ENCODE results near the gene ALKBH5. TPM values are rescaled to one million over a fixed set of nuclear protein-coding genes. Genes with fewer than 3 reads are reported as not detected.
A peak's percentile ranks its signal among the peaks of the same experiment; 100 is the strongest.

Gene ALKBH5
- polyA plus RNA-seq, 3 donors, result 73.1 to 74.1 (median 73.3) TPM

- DNase-seq (ENCODE audit: extremely low read depth in 1 of 11, low read depth in 9 of 11, low spot score in 4 of 11), result no peak
These were observed 35.0 kb upstream of the ALKBH5 start for GRCh38 chr17:18148586-18148985.

DNA sequence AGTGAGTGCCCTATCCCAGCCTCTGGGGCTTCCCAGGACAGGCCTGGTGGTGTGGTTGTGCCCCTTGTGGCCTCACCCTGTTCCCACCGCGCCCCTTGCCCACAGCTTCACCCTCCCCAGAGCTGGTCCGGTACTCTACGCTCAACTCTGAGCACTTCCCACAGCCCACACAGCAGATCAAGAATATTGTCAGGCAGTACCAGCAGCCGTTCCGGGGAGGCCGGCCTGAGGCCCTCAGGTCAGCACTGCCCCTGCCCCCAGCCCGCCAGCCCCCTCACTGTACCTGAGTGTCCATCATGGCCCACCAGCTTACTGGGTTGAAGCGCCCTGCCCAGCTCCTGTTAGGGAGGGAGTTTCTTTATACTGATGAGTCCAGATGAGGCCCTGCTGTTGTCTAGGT lies 32.3 kb upstream of the ALKBH5 start:
- no peak for DNase-seq (ENCODE audit: extremely low read depth in 1 of 11, low read depth in 9 of 11, low spot score in 4 of 11)

- DNase-seq (ENCODE audit: extremely low read depth in 1 of 11, low read depth in 9 of 11, low spot score in 4 of 11), result no peak
These were observed 28.4 kb upstream of the ALKBH5 start for GRCh38 chr17:18155179-18155578.

DNA sequence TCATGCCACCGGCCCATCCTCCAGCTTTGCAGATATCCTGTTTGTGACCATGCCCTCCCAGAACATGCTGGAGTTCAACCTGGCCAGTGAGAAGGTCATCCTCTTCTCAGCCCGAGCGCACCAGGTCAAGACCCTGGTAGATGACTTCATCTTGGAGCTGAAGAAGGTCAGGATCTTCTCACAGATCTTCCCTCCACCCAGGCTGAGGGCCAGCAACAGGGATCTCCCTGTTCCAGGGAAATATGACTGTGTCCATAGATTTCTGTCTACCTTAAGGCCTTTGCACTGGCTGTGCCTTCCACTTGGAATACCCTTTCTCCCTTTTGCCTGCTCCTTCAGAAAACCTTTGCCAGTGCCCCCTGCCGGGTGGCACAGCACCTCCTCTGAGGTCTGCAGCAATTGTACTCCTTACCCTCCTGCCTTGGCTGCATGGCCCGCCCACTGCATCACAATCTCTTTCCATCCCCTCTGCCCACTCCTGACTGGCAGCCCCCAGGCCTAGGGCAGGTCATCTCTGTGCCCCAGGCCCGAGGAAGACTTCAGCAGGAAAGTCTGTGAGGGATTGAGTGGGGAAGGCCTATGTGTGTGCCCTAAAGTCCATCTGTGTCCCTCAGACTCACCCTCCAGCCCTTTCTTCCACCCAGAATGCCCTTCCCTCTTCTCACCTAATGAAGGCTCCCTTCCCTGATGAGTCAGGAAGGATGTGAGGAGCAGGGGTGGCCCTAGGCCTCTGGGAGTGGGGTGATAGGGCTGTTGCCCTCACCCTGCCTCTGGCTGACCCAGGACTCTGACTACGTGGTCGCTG lies 27.3 kb upstream of the ALKBH5 start:
- DNase-seq (ENCODE audit: extremely low read depth in 1 of 11, low read depth in 9 of 11, low spot score in 4 of 11), result no peak

DNA sequence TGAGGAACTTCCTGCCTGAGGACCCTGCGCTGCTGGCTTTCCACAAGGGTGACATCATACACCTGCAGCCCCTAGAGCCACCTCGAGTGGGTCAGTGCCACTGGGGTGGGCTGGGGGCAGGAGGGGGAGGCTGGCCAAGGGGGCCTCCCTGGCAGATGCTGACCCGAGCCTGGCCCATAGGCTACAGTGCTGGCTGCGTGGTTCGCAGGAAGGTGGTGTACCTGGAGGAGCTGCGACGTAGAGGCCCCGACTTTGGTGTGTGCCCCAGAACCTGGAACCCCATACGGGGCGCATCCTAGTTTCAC lies 26.7 kb upstream of the ALKBH5 start:
- no peak for DNase-seq (ENCODE audit: extremely low read depth in 1 of 11, low read depth in 9 of 11, low spot score in 4 of 11)

DNA sequence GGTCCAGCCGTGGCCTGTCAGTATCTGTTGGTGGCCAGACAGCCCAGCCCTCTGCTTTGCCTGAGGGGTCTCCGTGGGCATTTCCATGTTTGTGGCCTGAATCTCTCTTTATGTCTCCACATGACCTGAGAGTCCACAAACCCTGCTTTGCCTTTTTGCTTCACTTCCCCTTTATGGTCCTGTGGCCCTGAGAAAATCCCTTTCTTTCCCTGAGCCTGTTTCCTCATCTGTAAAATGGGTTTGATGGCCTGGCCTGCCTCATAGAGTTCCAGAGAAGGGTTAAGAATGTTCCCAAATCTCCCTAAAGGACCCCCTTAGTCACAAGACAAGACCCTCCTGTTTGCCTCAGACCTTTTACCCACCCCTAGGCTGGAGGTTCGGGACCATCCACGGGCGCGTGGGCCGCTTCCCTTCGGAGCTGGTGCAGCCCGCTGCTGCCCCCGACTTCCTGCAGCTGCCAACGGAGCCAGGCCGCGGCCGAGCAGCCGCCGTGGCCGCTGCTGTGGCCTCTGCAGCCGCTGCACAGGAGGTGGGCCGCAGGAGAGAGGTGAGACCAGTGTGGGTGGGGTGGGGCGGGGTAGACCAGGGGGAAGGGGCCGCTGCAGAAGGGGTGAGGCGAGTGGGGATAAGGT lies 26.2 kb upstream of the ALKBH5 start:
- DNase-seq (ENCODE audit: extremely low read depth in 1 of 11, low read depth in 9 of 11, low spot score in 4 of 11), result no peak

DNA sequence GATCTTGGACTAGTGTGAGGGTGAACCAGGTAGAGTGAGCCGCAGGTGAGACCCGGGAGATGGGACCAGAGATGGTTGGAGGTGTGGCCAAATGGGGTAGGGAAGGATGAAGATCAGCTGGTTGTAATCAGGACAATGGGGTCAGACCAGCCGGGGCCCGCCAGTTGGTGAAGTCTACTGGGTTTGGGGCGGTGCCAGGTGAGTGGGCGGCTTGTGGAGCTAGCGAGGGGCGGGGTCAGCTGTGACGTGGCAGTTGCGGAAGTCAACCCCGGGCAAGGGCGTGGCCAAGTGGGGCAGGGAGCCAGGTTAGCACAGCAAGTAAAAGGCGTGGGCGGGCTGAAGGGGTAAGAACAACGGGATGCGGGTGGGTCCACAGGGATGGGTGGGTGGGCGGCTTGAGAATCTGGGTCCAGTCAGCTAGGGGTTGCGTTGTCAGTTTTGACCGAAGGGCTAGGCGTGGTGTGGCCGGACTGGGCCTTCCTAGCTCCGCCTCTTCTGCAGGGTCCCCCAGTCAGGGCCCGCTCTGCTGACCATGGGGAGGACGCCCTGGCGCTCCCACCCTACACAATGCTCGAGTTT lies 25.5 kb upstream of the ALKBH5 start:
- peak; percentile 43 to 78 (median 72) for DNase-seq (ENCODE audit: extremely low read depth in 1 of 11, low read depth in 9 of 11, low spot score in 4 of 11)

- no peak for DNase-seq (ENCODE audit: extremely low read depth in 1 of 11, low read depth in 9 of 11, low spot score in 4 of 11)
These were observed 24.0 kb upstream of the ALKBH5 start for GRCh38 chr17:18159551-18160120.

DNA sequence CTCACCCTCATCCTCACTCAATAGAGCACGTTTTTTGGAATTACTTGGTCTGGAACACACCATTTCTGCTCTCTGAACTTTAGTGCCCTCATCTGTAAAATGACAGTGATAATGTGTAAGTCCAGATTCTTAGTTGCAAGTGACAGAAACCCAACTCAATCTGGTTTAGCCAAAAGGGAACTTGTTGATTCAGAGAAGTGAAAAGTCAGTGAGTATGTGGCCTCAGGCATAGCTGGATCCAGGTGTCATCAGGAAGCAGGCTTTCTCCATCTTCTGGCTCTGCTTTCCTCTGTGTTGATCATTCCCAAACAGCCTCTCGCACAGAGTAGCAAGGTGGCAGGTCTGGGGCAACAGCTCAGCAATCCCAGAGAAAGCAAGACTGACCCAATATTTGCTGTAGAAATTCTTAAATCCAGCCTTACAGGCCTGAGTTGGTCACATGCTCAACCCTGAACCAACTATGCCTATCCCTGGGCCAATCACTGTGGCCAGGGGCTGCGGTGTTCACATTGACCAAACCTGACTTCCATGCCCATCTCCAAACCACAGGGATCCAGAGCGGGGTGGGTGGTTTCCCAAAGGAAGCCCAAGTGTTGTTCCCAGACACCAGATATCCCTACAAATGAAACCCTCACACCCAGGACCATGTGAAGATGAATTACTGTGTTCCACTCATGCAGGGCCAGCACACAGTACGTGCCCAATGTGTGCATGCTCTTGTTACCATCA lies 23.3 kb upstream of the ALKBH5 start:
- no peak for DNase-seq (ENCODE audit: extremely low read depth in 1 of 11, low read depth in 9 of 11, low spot score in 4 of 11)

GRCh38 chr17:18161207-18162145 lies 22.2 kb upstream of the ALKBH5 start:
- no peak for DNase-seq (ENCODE audit: extremely low read depth in 1 of 11, low read depth in 9 of 11, low spot score in 4 of 11)

DNA sequence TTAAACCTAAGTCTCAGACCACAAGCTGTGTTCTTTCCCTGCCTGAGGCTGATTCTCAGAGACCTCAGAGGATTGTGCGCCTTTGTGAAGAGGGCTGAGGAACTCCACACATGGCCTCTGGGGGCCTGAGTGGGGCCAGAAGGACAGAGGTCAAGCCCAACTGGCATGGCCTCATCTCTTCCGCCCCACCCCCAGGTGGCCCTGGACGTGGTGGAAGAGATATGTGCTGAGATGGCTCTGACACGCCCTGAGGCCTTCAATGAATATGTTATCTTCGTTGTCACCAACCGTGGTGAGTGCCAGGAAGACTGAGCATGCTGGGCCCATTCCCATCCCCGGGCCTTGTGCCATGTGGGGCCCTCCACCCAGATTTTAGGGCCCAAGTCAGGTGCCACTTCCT lies 20.1 kb upstream of the ALKBH5 start:
- no peak for DNase-seq (ENCODE audit: extremely low read depth in 1 of 11, low read depth in 9 of 11, low spot score in 4 of 11)

DNA sequence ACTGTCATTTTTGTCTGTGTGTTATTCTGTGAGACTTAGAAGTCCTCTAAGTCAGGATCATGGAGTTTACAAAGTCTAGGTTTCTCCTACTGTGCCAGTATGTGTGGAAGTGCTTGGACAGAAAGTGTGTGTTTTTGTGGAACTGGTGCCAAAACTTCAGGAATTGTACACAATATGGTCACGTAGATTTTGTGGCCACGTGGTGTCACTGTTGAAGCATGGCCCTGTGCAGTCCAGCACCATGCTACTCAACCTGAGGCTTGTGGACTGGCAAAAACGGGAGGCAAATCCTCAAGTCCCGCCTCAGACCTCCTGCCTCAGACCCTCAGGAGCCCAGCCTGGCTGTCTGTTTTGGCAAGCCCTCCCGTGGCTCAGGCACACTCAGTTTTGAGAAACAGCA lies 16.7 kb upstream of the ALKBH5 start:
- no peak for DNase-seq (ENCODE audit: extremely low read depth in 1 of 11, low read depth in 9 of 11, low spot score in 4 of 11)

DNA sequence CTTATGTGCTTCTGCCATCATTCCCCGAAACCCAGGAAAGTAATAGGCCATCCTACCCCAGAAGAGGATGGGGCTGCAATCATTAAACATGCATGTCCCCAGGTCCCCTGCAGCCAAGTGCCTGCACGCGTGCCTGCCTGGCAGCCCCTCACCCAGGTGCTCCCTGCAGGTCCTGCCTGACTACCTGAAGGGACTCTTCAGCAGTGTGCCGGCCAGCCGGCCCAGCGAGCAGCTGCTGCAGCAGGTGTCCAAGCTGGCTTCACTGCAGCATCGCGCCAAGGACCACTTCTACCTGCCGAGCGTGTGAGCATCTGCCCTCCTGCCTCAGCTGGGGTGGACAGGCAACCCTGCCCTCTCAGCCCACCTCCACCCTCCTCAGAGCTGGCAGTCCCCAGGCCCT lies 16.2 kb upstream of the ALKBH5 start:
- no peak for DNase-seq (ENCODE audit: extremely low read depth in 1 of 11, low read depth in 9 of 11, low spot score in 4 of 11)

- no peak for DNase-seq (ENCODE audit: extremely low read depth in 1 of 11, low read depth in 9 of 11, low spot score in 4 of 11)
These were observed 10.9 kb upstream of the ALKBH5 start for GRCh38 chr17:18172531-18173278.

- DNase-seq (ENCODE audit: extremely low read depth in 1 of 11, low read depth in 9 of 11, low spot score in 4 of 11), result no peak
These were observed 9.9 kb upstream of the ALKBH5 start for GRCh38 chr17:18173740-18174139.

DNA sequence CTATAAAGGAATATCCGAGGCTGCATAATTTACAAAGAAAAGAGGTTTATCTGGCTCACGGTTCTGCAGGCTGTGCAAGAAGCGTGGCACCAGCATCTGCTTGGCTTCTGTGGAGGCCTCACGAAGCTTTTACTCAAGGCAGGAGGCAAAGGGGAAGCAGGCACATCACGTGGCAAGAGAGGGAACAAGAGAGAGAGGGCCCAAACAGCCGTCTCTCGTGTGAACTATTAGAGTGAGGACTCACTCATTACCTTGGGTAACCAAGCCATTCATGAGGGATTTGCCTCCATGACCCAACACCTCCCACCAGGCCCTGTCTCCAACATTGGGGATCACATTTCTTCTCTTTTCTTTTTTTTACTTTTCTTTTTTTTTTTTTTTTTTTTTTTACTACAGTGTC lies 7.5 kb upstream of the ALKBH5 start:
- DNase-seq (ENCODE audit: extremely low read depth in 1 of 11, low read depth in 9 of 11, low spot score in 4 of 11), result no peak

DNA sequence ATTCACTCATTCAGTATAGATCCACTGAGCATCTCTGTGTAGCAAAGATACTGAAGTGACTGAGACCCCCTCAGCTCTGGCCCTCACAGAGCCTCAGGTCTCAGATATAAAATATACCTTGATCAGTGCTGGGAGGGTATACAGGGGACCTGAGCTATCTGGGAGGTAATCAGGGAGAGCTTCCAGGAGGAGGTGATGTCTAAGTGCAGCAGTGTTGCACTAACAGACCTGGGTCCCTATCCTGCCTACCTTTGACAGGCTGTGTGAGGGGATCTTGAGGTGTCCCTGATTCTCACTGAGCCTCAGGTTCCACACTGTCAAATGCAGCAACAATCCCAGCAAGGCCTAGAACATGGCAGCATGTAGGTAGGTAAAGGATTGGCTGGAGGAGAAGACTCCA lies 6.5 kb upstream of the ALKBH5 start:
- no peak for DNase-seq (ENCODE audit: extremely low read depth in 1 of 11, low read depth in 9 of 11, low spot score in 4 of 11)

GRCh38 chr17:18177722-18178121 lies 5.9 kb upstream of the ALKBH5 start:
- DNase-seq (ENCODE audit: extremely low read depth in 1 of 11, low read depth in 9 of 11, low spot score in 4 of 11), result no peak
